Right ventricle myocardium inferior (tissue), 1 donor: ENCODE data around the gene EEPD1. TPM values are rescaled to one million over a fixed set of nuclear protein-coding genes. Genes with fewer than 3 reads are reported as not detected.

Source experiments
- ATAC-seq: fragments of 200-7000 bp; cut with Tn5 transposase; one replicate; pipeline ENCODE4 v1.9.1; 2020; ENCODE audit warnings: mild to moderate bottlenecking, moderate library complexity
- DNase-seq: peaks from one replicate; pipeline ENCODE4 v3.0.0; 2021; ENCODE audit errors: missing footprints
- intact Hi-C: fragments of 100-400 bp; cut with DNase I; formaldehyde crosslinking; loops from one replicate; pipeline ENCODE4 v1.11.0; 2022
- total RNA-seq: library from RNA; stranded (reverse); fragmentation: NEBNext Ultra II Directional; extraction: Animal tissue kit (Norgen Biotek cat#: 25700); gene quantifications from one replicate; pipeline ENCODE4 v1.2.1, GENCODE V29; 2021
- donor health status: DM: no; HTN: yes; CAD: no; lungs with severe emphysema.

The EEPD1 gene
- total RNA-seq, 1 donor from 2014 or later, result 11.5 TPM

DNA sequence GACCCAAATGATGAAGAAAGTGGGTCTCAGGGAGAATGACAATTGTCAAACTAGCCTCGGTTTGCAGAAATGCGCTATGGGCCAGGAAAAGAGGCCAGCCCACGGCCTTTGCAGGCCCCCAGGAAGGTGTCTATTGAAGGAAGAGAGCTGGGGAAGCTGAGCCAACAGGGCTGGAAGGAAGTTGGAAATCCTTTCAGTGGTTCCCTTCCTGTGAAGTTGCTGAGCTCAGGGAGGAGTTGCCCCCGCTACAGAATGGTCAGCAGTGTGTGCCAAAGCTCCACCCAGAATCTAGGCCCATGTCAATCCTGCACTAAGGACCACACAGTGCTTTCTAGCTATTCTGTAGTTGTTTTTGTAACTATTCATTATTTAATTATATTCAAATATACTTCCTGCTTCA is 145.1 kb downstream of the EEPD1 start:
- intact Hi-C loops, result no loop called here
- DNase-seq (no peak), ATAC-seq (peak; percentile 30)

- intact Hi-C loops, result no loop called here
- DNase-seq (no peak), ATAC-seq (no peak)
Observed at GRCh38 chr7:36299223-36299774, 146.2 kb downstream of the EEPD1 start.

DNA sequence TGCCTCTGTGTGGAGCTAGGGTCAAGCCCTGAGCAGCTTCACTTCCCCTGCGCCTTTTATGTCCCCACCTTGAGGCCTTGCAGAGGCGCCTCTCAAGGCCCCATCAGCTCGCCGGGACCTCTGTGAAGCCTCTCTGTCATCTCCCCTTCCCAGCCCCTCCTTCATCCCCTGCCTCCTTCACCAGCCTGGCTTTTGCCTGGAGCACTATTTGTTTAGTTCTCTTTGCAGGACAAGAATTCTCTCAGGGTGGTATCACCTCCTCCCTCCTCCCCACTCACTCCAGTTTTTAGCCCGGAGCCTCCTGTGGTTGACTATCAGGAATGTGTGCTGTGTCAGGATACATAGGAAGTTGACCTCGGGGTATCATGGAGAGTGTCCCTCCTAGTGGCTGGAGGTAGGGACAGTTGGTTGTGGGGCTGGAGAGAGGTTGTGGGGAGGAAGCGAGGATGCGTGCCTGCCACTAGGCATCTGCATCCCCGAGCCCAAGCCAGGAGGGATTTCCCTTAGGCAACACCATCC is 146.8 kb downstream of the EEPD1 start:
- intact Hi-C loops, result loop anchor here (10.0 kb wide), 1 partner anchor 605 kb away; the partner anchor contains the start of gene HERPUD2
- ATAC-seq (no peak), DNase-seq (no peak)

- peak; percentile 30 for ATAC-seq
Observed at GRCh38 chr7:36300696-36301350, 147.8 kb downstream of the EEPD1 start.

DNA sequence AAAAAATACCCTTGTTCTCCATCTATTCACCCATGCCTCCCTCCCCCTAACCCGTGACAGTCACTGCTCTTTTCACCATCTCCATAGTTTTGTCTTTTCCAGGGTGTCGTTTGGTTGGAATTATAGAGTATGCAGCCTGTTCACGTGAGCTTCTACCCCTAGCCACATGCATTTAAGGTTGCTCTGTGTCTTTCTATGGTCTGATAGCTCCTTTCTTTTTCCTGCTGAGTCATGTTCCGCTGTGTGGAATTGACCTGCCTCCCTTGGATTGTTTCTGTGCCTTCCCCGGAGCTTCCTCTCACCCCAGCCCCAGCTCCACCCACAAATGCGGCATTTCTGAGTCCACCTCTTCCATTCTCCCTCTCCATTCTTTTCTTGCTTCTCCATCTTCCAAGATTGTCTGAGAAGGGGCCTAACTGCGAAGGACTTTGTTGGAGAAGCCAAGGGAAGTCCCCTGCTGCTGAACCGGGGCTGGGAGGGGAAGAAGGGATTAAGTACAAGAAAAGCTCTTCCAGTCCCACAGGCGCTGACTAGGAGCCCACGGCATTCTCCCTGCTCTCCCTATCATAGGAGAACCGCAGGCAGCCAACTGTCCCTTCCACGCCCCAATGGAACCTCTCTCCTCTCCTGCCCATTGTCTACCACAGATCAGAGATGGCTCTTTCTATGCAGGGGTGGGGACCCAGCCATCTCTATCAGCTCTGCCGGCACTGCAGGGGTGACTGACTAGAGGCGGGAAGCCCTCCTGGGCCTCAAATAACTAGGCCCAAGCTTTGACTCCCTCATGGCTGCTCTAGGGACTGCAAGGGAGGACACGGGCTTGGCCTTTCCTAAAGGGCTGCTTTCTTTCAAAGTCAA is 149.1 kb downstream of the EEPD1 start:
- intact Hi-C loops, result loop anchor here (10.0 kb wide), 1 partner anchor 607 kb away; the partner anchor contains the start of gene HERPUD2
- ATAC-seq (no peak), DNase-seq (no peak)

More at GRCh38 chr7:36300696-36301350, 147.8 kb downstream of the EEPD1 start:
- intact Hi-C loops, result loop anchor here (10.0 kb wide), 1 partner anchor 606 kb away; the partner anchor contains the start of gene HERPUD2
- no peak for DNase-seq

- peak; percentile 85 for ATAC-seq
- intact Hi-C loops, result loop anchor here (10.0 kb wide), 1 partner anchor 609 kb away; the partner anchor contains the start of gene HERPUD2
- DNase-seq, result peak; percentile 85
Observed at GRCh38 chr7:36303202-36304098, 150.4 kb downstream of the EEPD1 start.

- no peak for ATAC-seq
- intact Hi-C loops, result loop anchor here (10.0 kb wide), 1 partner anchor 609 kb away; the partner anchor contains the start of gene HERPUD2
Observed at GRCh38 chr7:36304099-36304425, 151.0 kb downstream of the EEPD1 start.

GRCh38 chr7:36305226-36305625 is 152.2 kb downstream of the EEPD1 start:
- ATAC-seq (no peak), DNase-seq (no peak)
- intact Hi-C loops, result loop anchor here (10.0 kb wide), 1 partner anchor 610 kb away; the partner anchor contains the start of gene HERPUD2

More at GRCh38 chr7:36304099-36304425, 151.0 kb downstream of the EEPD1 start:
- DNase-seq, result no peak

DNA sequence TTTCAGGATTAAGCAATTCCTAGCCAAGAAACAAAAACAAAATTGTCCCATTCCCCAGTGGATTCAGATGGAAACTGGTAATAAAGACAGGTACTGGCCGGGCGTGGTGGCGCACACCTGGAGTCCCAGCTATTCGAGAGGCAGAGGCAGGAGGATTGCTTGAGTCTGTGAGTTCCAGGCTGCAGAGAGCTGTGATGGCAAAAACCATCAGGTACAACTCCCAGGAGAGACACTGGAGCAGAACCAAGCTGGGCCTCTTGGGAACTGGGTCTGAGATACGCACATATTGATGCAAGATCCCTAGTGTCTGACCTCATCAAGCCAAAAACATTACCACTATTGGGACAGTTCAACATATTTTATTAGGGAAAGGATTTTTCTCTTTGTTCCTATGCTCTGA is 152.6 kb downstream of the EEPD1 start:
- DNase-seq (no peak), ATAC-seq (no peak)
- intact Hi-C loops, result loop anchor here (10.0 kb wide), 1 partner anchor 611 kb away; the partner anchor contains the start of gene HERPUD2

GRCh38 chr7:36306222-36306621 is 153.2 kb downstream of the EEPD1 start:
- intact Hi-C loops, result loop anchor here (10.0 kb wide), 1 partner anchor 611 kb away; the partner anchor contains the start of gene HERPUD2
- no peak for DNase-seq
- no peak for ATAC-seq

DNA sequence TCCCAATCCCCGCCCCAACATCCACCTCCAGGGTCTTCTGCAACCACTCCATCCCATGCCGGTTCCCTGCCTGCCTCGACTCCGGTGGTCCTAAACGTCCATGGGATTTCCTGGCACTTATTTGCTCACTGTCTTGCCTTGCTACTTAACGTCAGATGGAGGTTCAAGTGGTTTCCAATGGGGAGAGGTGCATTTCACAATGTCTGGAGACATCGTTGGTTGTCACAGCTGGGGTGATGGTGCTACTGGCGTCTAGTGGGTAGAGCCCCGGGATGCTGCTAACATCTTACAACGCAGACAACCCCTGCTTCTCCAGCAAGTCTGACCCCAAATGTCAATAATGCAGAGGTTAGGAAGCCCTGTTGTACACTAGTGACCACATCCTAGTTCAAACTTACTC is 153.7 kb downstream of the EEPD1 start:
- ATAC-seq (no peak), DNase-seq (no peak)
- intact Hi-C loops, result loop anchor here (10.0 kb wide), 1 partner anchor 612 kb away; the partner anchor contains the start of gene HERPUD2

DNA sequence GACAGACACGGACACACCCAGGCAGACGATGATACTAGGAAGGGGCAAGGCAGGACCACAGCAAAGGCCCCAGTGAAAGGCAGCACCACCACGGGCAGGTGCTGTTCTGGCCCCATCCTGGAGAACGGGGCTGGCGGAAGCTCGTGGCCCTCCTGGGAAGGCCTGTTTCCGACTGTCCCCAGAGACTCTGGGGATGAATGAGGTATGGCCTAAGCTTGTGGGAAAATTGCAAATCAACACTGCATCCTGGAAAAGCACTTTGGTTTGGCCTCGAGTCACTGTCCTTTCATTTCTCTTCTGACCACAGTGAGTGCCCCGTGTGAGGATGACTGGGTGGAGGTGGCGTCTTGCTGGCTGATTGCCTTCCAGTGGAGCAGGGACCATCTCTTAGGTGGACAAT is 155.0 kb downstream of the EEPD1 start:
- DNase-seq, result no peak
- ATAC-seq, result no peak
- intact Hi-C loops, result loop anchor here (10.0 kb wide), 1 partner anchor 613 kb away; the partner anchor contains the start of gene HERPUD2

DNA sequence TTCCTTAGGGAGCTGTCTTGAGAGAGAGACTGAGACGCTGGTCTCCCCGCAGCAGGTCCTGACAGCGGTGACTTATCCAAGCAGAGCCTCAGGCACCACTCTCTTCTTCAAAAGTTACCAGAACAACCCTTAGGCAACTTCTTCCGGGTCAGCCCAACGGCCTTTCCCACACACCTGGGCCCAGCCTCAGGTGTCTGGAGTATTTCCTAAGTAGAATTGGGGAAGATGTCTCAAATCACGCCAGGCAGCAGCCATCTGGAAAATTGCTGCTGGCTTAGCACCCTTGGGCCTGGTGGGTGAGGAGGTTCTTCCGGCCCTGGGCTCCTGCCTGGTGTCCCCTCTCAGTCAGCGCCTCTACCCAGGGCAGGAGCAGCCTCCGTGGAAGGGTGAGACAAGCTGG is 156.2 kb downstream of the EEPD1 start:
- no peak for DNase-seq
- ATAC-seq, result no peak
- intact Hi-C loops, result loop anchor here (10.0 kb wide), 1 partner anchor 614 kb away; the partner anchor contains the start of gene HERPUD2

- DNase-seq (no peak), ATAC-seq (no peak)
- intact Hi-C loops, result loop anchor here (10.0 kb wide), 1 partner anchor 615 kb away; the partner anchor contains the start of gene HERPUD2
Observed at GRCh38 chr7:36309716-36310115, 156.7 kb downstream of the EEPD1 start.

DNA sequence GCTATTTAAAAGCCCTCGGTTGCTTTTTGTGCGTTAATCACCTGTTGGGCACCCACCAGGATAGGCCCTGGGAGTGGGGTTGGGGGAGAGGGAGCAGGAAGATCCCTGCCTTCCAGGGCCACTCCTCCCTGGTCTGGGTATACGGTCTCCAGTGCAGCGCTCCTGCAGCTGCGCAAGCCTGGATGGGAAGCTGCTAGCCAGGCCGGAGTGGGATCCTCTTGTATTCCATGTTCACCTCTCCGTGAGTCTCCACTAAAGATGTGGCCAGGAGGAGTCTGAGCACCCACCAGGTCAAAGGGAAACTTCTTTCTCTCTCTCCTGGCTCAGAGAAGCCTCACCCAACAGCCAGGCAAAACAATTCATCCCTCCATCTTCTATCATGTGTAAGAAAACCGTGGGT is 157.8 kb downstream of the EEPD1 start:
- ATAC-seq (no peak), DNase-seq (no peak)
- intact Hi-C loops, result no loop called here

- no peak for DNase-seq
- ATAC-seq, result no peak
- intact Hi-C loops, result no loop called here
Observed at GRCh38 chr7:36311539-36311938, 158.5 kb downstream of the EEPD1 start.

- DNase-seq, result no peak
- intact Hi-C loops, result no loop called here
- no peak for ATAC-seq
Observed at GRCh38 chr7:36312064-36312914, 159.2 kb downstream of the EEPD1 start.
